Left forelimb (tissue), 1 donor: Measurements from ENCODE around the gene STARD5.
"Not testable (repeated sequence)": the region's sequence is repeated elsewhere in the genome, so short reads cannot be mapped to it uniquely, and the experiment has no call there.

Source experiments
- DNase-seq: peaks from one replicate; pipeline ENCODE4 v3.0.0-alpha.2; 2018; ENCODE audit warnings: low spot score

STARD5 gene

GRCh38 chr15:81337241-81337640 lies 13.3 kb upstream of the STARD5 start:
- no peak for DNase-seq

GRCh38 chr15:81336568-81336967 lies 12.6 kb upstream of the STARD5 start:
- no peak for DNase-seq

GRCh38 chr15:81335631-81336030 lies 11.7 kb upstream of the STARD5 start:
- DNase-seq, result no peak

- no peak for DNase-seq
Measured at GRCh38 chr15:81334768-81335435, 11.0 kb upstream of the STARD5 start.

- DNase-seq, result no peak
Measured at GRCh38 chr15:81333363-81333762, 9.4 kb upstream of the STARD5 start.

- no peak for DNase-seq
Measured at GRCh38 chr15:81332326-81332725, 8.4 kb upstream of the STARD5 start.

- DNase-seq, result no peak
Measured at GRCh38 chr15:81331600-81331999, 7.7 kb upstream of the STARD5 start.

- DNase-seq, result not testable (repeated sequence)
Measured at GRCh38 chr15:81331141-81331540, 7.2 kb upstream of the STARD5 start.

GRCh38 chr15:81330366-81331090 lies 6.6 kb upstream of the STARD5 start:
- DNase-seq, result no peak

GRCh38 chr15:81329446-81329845 lies 5.5 kb upstream of the STARD5 start:
- DNase-seq, result no peak

GRCh38 chr15:81327516-81327915 lies 3.6 kb upstream of the STARD5 start:
- no peak for DNase-seq

GRCh38 chr15:81326466-81327212 lies 2.7 kb upstream of the STARD5 start:
- DNase-seq, result no peak

GRCh38 chr15:81323559-81323943 lies 390 bp downstream of the STARD5 start:
- no peak for DNase-seq

- no peak for DNase-seq
Measured at GRCh38 chr15:81322676-81323253, 1.2 kb downstream of the STARD5 start.

- no peak for DNase-seq
Measured at GRCh38 chr15:81321667-81322066, 2.3 kb downstream of the STARD5 start.

GRCh38 chr15:81317642-81318017 lies 6.3 kb downstream of the STARD5 start:
- DNase-seq, result no peak

- no peak for DNase-seq
Measured at GRCh38 chr15:81316267-81316666, 7.7 kb downstream of the STARD5 start.

GRCh38 chr15:81315452-81316175 lies 8.3 kb downstream of the STARD5 start:
- DNase-seq, result no peak

- no peak for DNase-seq
Measured at GRCh38 chr15:81314378-81314777, 9.6 kb downstream of the STARD5 start.

- DNase-seq, result no peak
Measured at GRCh38 chr15:81313686-81314085, 10.3 kb downstream of the STARD5 start.

GRCh38 chr15:81312790-81313543 lies 11.0 kb downstream of the STARD5 start:
- DNase-seq, result no peak
